PC-9 (cell line): ENCODE data around the gene MAMSTR.
"Not testable (repeated sequence)": the region's sequence is repeated elsewhere in the genome, so short reads cannot be mapped to it uniquely, and the experiment has no call there.

Experiments used
- EZH2 ChIP-seq: fragments of 200-600 bp; sonication (generic); IDR thresholded peaks from 2 replicates; pipeline ENCODE4 v1.8.0; 2017; ENCODE audit warnings: antibody characterized with exemption, low read depth
- TF ChIP-seq, protein P1 (sequence below): fragments of 200-600 bp; sonication (generic); conservative IDR thresholded peaks from 2 replicates; pipeline ENCODE4 v1.6.1; 2017; ENCODE audit warnings: mixed run types, antibody characterized with exemption, mild to moderate bottlenecking, moderate library complexity

DNA sequence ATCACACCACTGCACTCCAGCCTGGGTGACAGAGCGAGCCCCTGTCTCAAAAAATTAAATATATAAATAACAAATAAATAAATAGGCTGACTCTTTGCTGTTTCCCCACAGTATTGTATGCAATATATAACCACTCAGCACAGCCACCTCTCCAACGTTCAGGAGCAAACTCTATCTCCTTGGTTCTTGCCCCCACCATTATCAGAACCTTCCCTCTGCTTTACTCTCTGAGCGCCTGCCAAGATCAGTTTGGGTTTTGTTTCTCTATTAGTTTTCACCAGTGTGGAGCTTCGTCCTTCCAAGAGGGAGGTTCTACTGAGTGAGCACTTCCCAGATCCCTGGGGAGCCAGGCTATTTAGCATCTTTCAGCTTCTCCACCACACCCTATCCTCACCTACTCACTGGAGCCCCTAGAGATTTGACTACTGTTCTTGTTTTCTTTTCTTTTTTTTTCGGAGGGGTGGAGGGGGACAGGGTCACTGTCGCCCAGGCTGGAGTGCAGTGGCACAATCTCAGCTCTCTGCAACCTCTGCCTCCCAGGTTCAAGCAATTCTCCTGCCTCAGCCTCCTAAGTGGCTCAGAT is 48.7 kb upstream of the MAMSTR start:
- TF ChIP-seq, protein P1, sequence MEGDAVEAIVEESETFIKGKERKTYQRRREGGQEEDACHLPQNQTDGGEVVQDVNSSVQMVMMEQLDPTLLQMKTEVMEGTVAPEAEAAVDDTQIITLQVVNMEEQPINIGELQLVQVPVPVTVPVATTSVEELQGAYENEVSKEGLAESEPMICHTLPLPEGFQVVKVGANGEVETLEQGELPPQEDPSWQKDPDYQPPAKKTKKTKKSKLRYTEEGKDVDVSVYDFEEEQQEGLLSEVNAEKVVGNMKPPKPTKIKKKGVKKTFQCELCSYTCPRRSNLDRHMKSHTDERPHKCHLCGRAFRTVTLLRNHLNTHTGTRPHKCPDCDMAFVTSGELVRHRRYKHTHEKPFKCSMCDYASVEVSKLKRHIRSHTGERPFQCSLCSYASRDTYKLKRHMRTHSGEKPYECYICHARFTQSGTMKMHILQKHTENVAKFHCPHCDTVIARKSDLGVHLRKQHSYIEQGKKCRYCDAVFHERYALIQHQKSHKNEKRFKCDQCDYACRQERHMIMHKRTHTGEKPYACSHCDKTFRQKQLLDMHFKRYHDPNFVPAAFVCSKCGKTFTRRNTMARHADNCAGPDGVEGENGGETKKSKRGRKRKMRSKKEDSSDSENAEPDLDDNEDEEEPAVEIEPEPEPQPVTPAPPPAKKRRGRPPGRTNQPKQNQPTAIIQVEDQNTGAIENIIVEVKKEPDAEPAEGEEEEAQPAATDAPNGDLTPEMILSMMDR = not testable (repeated sequence)
- TF ChIP-seq EZH2 = not testable (repeated sequence)
